ENCODE measurements around the gene SEC16A. TPM values are rescaled to one million over a fixed set of nuclear protein-coding genes. Genes with fewer than 3 reads are reported as not detected.

The SEC16A gene
- total and polyA plus RNA-seq, 2 donors (not counting 3 experiments of a cell fraction or from before 2014, with no cell fraction given), result 34.5 to 80.6 TPM

- BruUV-seq (replicated peaks), result no TSS peak
- Histone ChIP-seq H3K4me2 (ENCODE audit: insufficient read depth, low read length) (no peak overlapping the region), H4K20me1 (replicated peaks; ENCODE audit: control insufficient read depth, extremely low read depth, insufficient read depth, low read length) (no peaks in the 10 kb centered on the region), H3K9ac (replicated peaks; ENCODE audit: extremely low read depth, insufficient read depth, low read length) (no peak overlapping the region), H3K36me3 (ENCODE audit: control insufficient read depth in 2 of 2, extremely low read depth in 1 of 2, insufficient read depth in 2 of 2, low read length in 2 of 2) (peaks cover 29 to 63% of the 10 kb centered on the region in 2 experiments), H3K4me3 (replicated peaks in 1 of 3; ENCODE audit: insufficient read depth in 1 of 3, low read depth in 1 of 3, low read length in 3 of 3) (no peak overlapping the region), H3K27me3 (ENCODE audit: control insufficient read depth in 2 of 2, insufficient read depth in 2 of 2, low read length in 2 of 2) (no peaks in the 10 kb centered on the region), H3K4me1 (ENCODE audit: control insufficient read depth, extremely low read depth, insufficient read depth, low read length) (no peaks in the 10 kb centered on the region), H3K9me3 (replicated peaks; ENCODE audit: control insufficient read depth, insufficient read depth, low read length) (no peaks in the 10 kb centered on the region), H2AFZ (ENCODE audit: low read depth, low read length) (no peak overlapping the region), H3K27ac (ENCODE audit: insufficient read depth, low read depth, low read length) (no peak overlapping the region), H3K9me1 (replicated peaks; ENCODE audit: control insufficient read depth, extremely low read depth, insufficient read depth, low read length) (no peaks in the 10 kb centered on the region), H3K79me2 (ENCODE audit: control insufficient read depth, insufficient read depth, low read length) (no peaks in the 10 kb centered on the region)
- ChIA-PET POLR2A (no interaction called here), CTCF (interaction anchor here (0.6 kb wide), 1 partner anchor 782 kb away, joined by 3 read pairs; no protein-coding TSS in a partner anchor)
- TF ChIP-seq, protein P1, sequence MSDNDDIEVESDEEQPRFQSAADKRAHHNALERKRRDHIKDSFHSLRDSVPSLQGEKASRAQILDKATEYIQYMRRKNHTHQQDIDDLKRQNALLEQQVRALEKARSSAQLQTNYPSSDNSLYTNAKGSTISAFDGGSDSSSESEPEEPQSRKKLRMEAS (IDR thresholded peaks at IDR 0.05; ENCODE audit: insufficient read depth, insufficient read length), result no peak
- TF ChIP-seq, protein P2, sequence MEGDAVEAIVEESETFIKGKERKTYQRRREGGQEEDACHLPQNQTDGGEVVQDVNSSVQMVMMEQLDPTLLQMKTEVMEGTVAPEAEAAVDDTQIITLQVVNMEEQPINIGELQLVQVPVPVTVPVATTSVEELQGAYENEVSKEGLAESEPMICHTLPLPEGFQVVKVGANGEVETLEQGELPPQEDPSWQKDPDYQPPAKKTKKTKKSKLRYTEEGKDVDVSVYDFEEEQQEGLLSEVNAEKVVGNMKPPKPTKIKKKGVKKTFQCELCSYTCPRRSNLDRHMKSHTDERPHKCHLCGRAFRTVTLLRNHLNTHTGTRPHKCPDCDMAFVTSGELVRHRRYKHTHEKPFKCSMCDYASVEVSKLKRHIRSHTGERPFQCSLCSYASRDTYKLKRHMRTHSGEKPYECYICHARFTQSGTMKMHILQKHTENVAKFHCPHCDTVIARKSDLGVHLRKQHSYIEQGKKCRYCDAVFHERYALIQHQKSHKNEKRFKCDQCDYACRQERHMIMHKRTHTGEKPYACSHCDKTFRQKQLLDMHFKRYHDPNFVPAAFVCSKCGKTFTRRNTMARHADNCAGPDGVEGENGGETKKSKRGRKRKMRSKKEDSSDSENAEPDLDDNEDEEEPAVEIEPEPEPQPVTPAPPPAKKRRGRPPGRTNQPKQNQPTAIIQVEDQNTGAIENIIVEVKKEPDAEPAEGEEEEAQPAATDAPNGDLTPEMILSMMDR (IDR thresholded peaks at IDR 0.05; ENCODE audit: extremely low read depth in 1 of 2, insufficient read depth in 1 of 2, low read depth in 1 of 2, low read length in 2 of 2), result no peak
- no peak for TF ChIP-seq FOS (IDR thresholded peaks at IDR 0.05; ENCODE audit: borderline replicate concordance, insufficient read depth, low read length)
- TF ChIP-seq POLR2A (IDR thresholded peaks at IDR 0.05; ENCODE audit: low read depth, low read length), result no peak
- intact Hi-C loops (cut with micrococcal nuclease) (no loop called here), dilution Hi-C loops (cut with MboI; ENCODE audit: extremely low pct_ligation_motif_present, low sequenced_read_pairs) (no loop called here)
- DNase-seq (ENCODE audit: low read depth, low spot score), result no peak
- FAIRE-seq, result no peak
These were observed 28.6 kb downstream of the SEC16A start for GRCh38 chr9:136454026-136454796.

- Histone ChIP-seq H2AFZ (ENCODE audit: low read depth, low read length) (no peak overlapping the region), H3K27me3 (ENCODE audit: control insufficient read depth in 2 of 2, insufficient read depth in 2 of 2, low read length in 2 of 2) (no peaks in the 10 kb centered on the region), H3K4me3 (replicated peaks in 1 of 3; ENCODE audit: insufficient read depth in 1 of 3, low read depth in 1 of 3, low read length in 3 of 3) (no peak overlapping the region), H3K9ac (replicated peaks; ENCODE audit: extremely low read depth, insufficient read depth, low read length) (no peak overlapping the region), H3K9me1 (replicated peaks; ENCODE audit: control insufficient read depth, extremely low read depth, insufficient read depth, low read length) (no peaks in the 10 kb centered on the region), H3K27ac (ENCODE audit: insufficient read depth, low read depth, low read length) (no peak overlapping the region), H4K20me1 (replicated peaks; ENCODE audit: control insufficient read depth, extremely low read depth, insufficient read depth, low read length) (no peaks in the 10 kb centered on the region), H3K4me2 (ENCODE audit: insufficient read depth, low read length) (no peak overlapping the region), H3K36me3 (ENCODE audit: control insufficient read depth in 2 of 2, extremely low read depth in 1 of 2, insufficient read depth in 2 of 2, low read length in 2 of 2) (peaks cover 24 to 63% of the 10 kb centered on the region in 2 experiments), H3K4me1 (ENCODE audit: control insufficient read depth, extremely low read depth, insufficient read depth, low read length) (no peaks in the 10 kb centered on the region), H3K9me3 (replicated peaks; ENCODE audit: control insufficient read depth, insufficient read depth, low read length) (no peaks in the 10 kb centered on the region), H3K79me2 (ENCODE audit: control insufficient read depth, insufficient read depth, low read length) (no peaks in the 10 kb centered on the region)
- ChIA-PET POLR2A (no interaction called here), CTCF (interaction anchor here (0.6 kb wide), 1 partner anchor 90 kb away, joined by 5 read pairs; no protein-coding TSS in a partner anchor)
- TF ChIP-seq, protein P2 (IDR thresholded peaks at IDR 0.05; ENCODE audit: extremely low read depth in 1 of 2, insufficient read depth in 1 of 2, low read depth in 1 of 2, low read length in 2 of 2), result no peak
- TF ChIP-seq POLR2A (IDR thresholded peaks at IDR 0.05; ENCODE audit: low read depth, low read length), result no peak
- no peak for TF ChIP-seq GATA2 (IDR thresholded peaks at IDR 0.05; ENCODE audit: insufficient read depth, insufficient read length, low read depth, low read length)
- no peak for TF ChIP-seq MYC (IDR thresholded peaks at IDR 0.05; ENCODE audit: low read depth, low read length)
- TF ChIP-seq JUN (IDR thresholded peaks at IDR 0.05; ENCODE audit: borderline replicate concordance, insufficient read depth, insufficient read length, low read depth), result no peak
- no peak for TF ChIP-seq POLR2AphosphoS5 (IDR thresholded peaks at IDR 0.05; ENCODE audit: insufficient read depth, low read depth, low read length)
- TF ChIP-seq FOS (IDR thresholded peaks at IDR 0.05; ENCODE audit: borderline replicate concordance, insufficient read depth, low read length), result no peak
- TF ChIP-seq, protein P1 (IDR thresholded peaks at IDR 0.05; ENCODE audit: insufficient read depth, insufficient read length), result no peak
- TF ChIP-seq EZH2 (IDR thresholded peaks at IDR 0.05; ENCODE audit: borderline replicate concordance, low read depth, low read length, severe bottlenecking), result no peak
- intact Hi-C loops (cut with micrococcal nuclease) (no loop called here), dilution Hi-C loops (cut with MboI; ENCODE audit: extremely low pct_ligation_motif_present, low sequenced_read_pairs) (no loop called here)
- FAIRE-seq (no peak), DNase-seq (ENCODE audit: low read depth, low spot score) (no peak)
- no TSS peak for BruUV-seq (replicated peaks)
These were observed 29.5 kb downstream of the SEC16A start for GRCh38 chr9:136453326-136453725.

Measured in endothelial cell of umbilical vein (primary cell).